HCT116 (cell line): ENCODE results near the gene ZSWIM6.

Experiments
- ATF3 ChIP-seq: IDR thresholded peaks from 2 replicates; pipeline ENCODE4 v1.6.1; 2012
- CEBPB ChIP-seq: IDR thresholded peaks from 2 replicates; pipeline ENCODE4 v1.6.1; 2012; ENCODE audit warnings: low read depth
- CTCF ChIP-seq, 3 experiments: fragments of 200-600 bp in 1 of 3; sonication (generic) in 1 of 3; IDR thresholded peaks in 2 of 3; conservative IDR thresholded peaks in 1 of 3; 2 replicates each; pipeline ENCODE4 v1.5.1; 2012 to 2017; ENCODE audit warnings: low read depth in 2 of 3, low read length in 2 of 3, antibody characterized with exemption in 1 of 3, borderline replicate concordance in 1 of 3, control low read depth in 1 of 3, mild to moderate bottlenecking in 1 of 3, mixed read lengths in 1 of 3, mixed run types in 1 of 3, moderate library complexity in 1 of 3; ENCODE audit not compliant: insufficient read depth in 1 of 3
- ELF1 ChIP-seq: IDR thresholded peaks from 2 replicates; pipeline ENCODE4 v1.6.1; 2012; ENCODE audit warnings: low read depth, borderline replicate concordance
- EZH2 ChIP-seq: fragments of 200-600 bp; sonication (generic); IDR thresholded peaks from 2 replicates; pipeline ENCODE4 v1.6.1; 2017; ENCODE audit warnings: antibody characterized with exemption, mixed run types
- EZH2phosphoT487 ChIP-seq: fragments of 200-600 bp; IDR thresholded peaks from 2 replicates; pipeline ENCODE4 v1.6.1; 2018; ENCODE audit warnings: antibody characterized with exemption, borderline replicate concordance
- POLR2A ChIP-seq: IDR thresholded peaks from 2 replicates; pipeline ENCODE4 v1.7.0; 2011; ENCODE audit warnings: borderline replicate concordance; ENCODE audit not compliant: insufficient read depth, insufficient read length; ENCODE audit errors: extremely low read depth
- POLR2AphosphoS5 ChIP-seq: IDR thresholded peaks from 2 replicates; pipeline ENCODE4 v1.6.1; 2011; ENCODE audit warnings: mild to moderate bottlenecking, low read depth, low read length, moderate library complexity
- RAD21 ChIP-seq: IDR thresholded peaks from 2 replicates; pipeline ENCODE4 v1.6.1; 2012; ENCODE audit warnings: low read depth, mild to moderate bottlenecking
- SIN3A ChIP-seq: IDR thresholded peaks from 2 replicates; pipeline ENCODE4 v1.6.1; 2012; ENCODE audit warnings: low read depth
- ZNF274 ChIP-seq: fragments of 200-500 bp; sonication (Bioruptor generic); IDR thresholded peaks from 2 replicates; pipeline ENCODE4 v1.6.1; 2014; ENCODE audit warnings: mild to moderate bottlenecking, low read depth, low read length, inconsistent platforms

GRCh38 chr5:61344187-61344944 is 12.3 kb downstream of the ZSWIM6 start:
- no peak for TF ChIP-seq RAD21
- TF ChIP-seq POLR2A = no peak
- TF ChIP-seq EZH2phosphoT487 = no peak
- no peak for TF ChIP-seq ATF3
- no peak for TF ChIP-seq CTCF (IDR thresholded peaks at IDR 0.05 in 2 of 3, conservative IDR thresholded peaks at IDR 0.05 in 1 of 3; ENCODE audit: borderline replicate concordance in 1 of 3, insufficient read depth in 1 of 3, low read depth in 2 of 3, low read length in 2 of 3)
- TF ChIP-seq CEBPB = no peak
- TF ChIP-seq ZNF274 = no peak
- no peak for TF ChIP-seq EZH2
- TF ChIP-seq POLR2AphosphoS5 = no peak
- TF ChIP-seq ELF1 = no peak
- no peak for TF ChIP-seq SIN3A
